ENCODE measurements around the gene RNASE9.

RNASE9 gene

GRCh38 chr14:20608383-20609110 is 47.7 kb upstream of the RNASE9 start:
- Histone ChIP-seq H3K27me3 (ENCODE audit: insufficient read depth, low read length) (no peaks in the 10 kb centered on the region; the same call in 1 of the 2 replicates), H3K79me2 (ENCODE audit: insufficient read depth, low read length) (no peaks in the 10 kb centered on the region), H3K4me3 (ENCODE audit: low read depth, low read length, poor library complexity, severe bottlenecking) (peak overlapping the region; percentile 98), H3F3A (ENCODE audit: insufficient read depth, low read length) (peaks cover 8% of the 10 kb centered on the region), H3K4me2 (ENCODE audit: low read length) (peak overlapping the region; percentile 96), H3K9me3 (ENCODE audit: low read length) (no peaks in the 10 kb centered on the region), H3K9me2 (ENCODE audit: low read depth, low read length) (no peaks in the 10 kb centered on the region), H2AFZ (ENCODE audit: low read length) (no peak overlapping the region), H3K4me1 (ENCODE audit: insufficient read depth, low read length, severe bottlenecking) (peaks cover 37% of the 10 kb centered on the region), H3K9ac (ENCODE audit: low read length) (no peak overlapping the region; the same call in 1 of the 2 replicates), H3K27ac (ENCODE audit: low read depth, low read length, poor library complexity, severe bottlenecking) (no peak overlapping the region), H4K20me1 (ENCODE audit: insufficient read depth, low read length) (no peaks in the 10 kb centered on the region), H3K36me3 (ENCODE audit: insufficient read depth, low read length) (no peaks in the 10 kb centered on the region)
- no peak for TF ChIP-seq EZH2 (IDR thresholded peaks at IDR 0.05; ENCODE audit: borderline replicate concordance, low read length)
- TF ChIP-seq CTCF (IDR thresholded peaks at IDR 0.05; ENCODE audit: low read length) = no peak

- no peak overlapping the region for H3K4me3 ChIP-seq (ENCODE audit: low read depth, low read length, poor library complexity, severe bottlenecking)
- no peak overlapping the region for H2AFZ ChIP-seq (ENCODE audit: low read length)
Observed at GRCh38 chr14:20607617-20608016, 46.8 kb upstream of the RNASE9 start.

GRCh38 chr14:20606902-20607242 is 46.0 kb upstream of the RNASE9 start:
- TF ChIP-seq EZH2 (IDR thresholded peaks at IDR 0.05; ENCODE audit: borderline replicate concordance, low read length) = no peak
- no peaks in the 10 kb centered on the region for H4K20me1 ChIP-seq (ENCODE audit: insufficient read depth, low read length)
- H3F3A ChIP-seq (ENCODE audit: insufficient read depth, low read length) = no peaks in the 10 kb centered on the region
- no peak overlapping the region for H2AFZ ChIP-seq (ENCODE audit: low read length)
- no peaks in the 10 kb centered on the region for H3K79me2 ChIP-seq (ENCODE audit: insufficient read depth, low read length)
- H3K4me2 ChIP-seq (ENCODE audit: low read length) = no peak overlapping the region
- H3K9ac ChIP-seq (ENCODE audit: low read length) = no peak overlapping the region
- no peak overlapping the region for H3K27ac ChIP-seq (ENCODE audit: low read depth, low read length, poor library complexity, severe bottlenecking)
- H3K27me3 ChIP-seq (ENCODE audit: insufficient read depth, low read length) = no peaks in the 10 kb centered on the region; the same call in 1 of the 2 replicates
- no peaks in the 10 kb centered on the region for H3K9me2 ChIP-seq (ENCODE audit: low read depth, low read length)
- H3K4me3 ChIP-seq (ENCODE audit: low read depth, low read length, poor library complexity, severe bottlenecking) = no peak overlapping the region
- peaks cover 25% of the 10 kb centered on the region for H3K4me1 ChIP-seq (ENCODE audit: insufficient read depth, low read length, severe bottlenecking)
- H3K9me3 ChIP-seq (ENCODE audit: low read length) = no peaks in the 10 kb centered on the region
- no peaks in the 10 kb centered on the region for H3K36me3 ChIP-seq (ENCODE audit: insufficient read depth, low read length)

More at GRCh38 chr14:20607617-20608016, 46.8 kb upstream of the RNASE9 start:
- H3K4me2 ChIP-seq (ENCODE audit: low read length) = no peak overlapping the region
- H3K27me3 ChIP-seq (ENCODE audit: insufficient read depth, low read length) = no peaks in the 10 kb centered on the region; the same call in 1 of the 2 replicates
- H3K9me3 ChIP-seq (ENCODE audit: low read length) = no peaks in the 10 kb centered on the region
- 0 out of 2 replicates have a peak, but pooled peaks cover 3% of the 10 kb centered on the region for H3F3A ChIP-seq (ENCODE audit: insufficient read depth, low read length)
- H3K36me3 ChIP-seq (ENCODE audit: insufficient read depth, low read length) = no peaks in the 10 kb centered on the region
- no peak for TF ChIP-seq CTCF (IDR thresholded peaks at IDR 0.05; ENCODE audit: low read length)
- no peak for TF ChIP-seq EZH2 (IDR thresholded peaks at IDR 0.05; ENCODE audit: borderline replicate concordance, low read length)
- H3K27ac ChIP-seq (ENCODE audit: low read depth, low read length, poor library complexity, severe bottlenecking) = no peak overlapping the region
- H3K4me1 ChIP-seq (ENCODE audit: insufficient read depth, low read length, severe bottlenecking) = peaks cover 31% of the 10 kb centered on the region
- H3K9ac ChIP-seq (ENCODE audit: low read length) = no peak overlapping the region
- no peaks in the 10 kb centered on the region for H4K20me1 ChIP-seq (ENCODE audit: insufficient read depth, low read length)
- H3K9me2 ChIP-seq (ENCODE audit: low read depth, low read length) = no peaks in the 10 kb centered on the region
- no peaks in the 10 kb centered on the region for H3K79me2 ChIP-seq (ENCODE audit: insufficient read depth, low read length)
